ENCODE data around the gene MYH11.
"Not testable (repeated sequence)": the region's sequence is repeated elsewhere in the genome, so short reads cannot be mapped to it uniquely, and the experiment has no call there.

The MYH11 gene

GRCh38 chr16:15655561-15655960 is 201.3 kb downstream of the MYH11 start:
- DNase-seq = not testable (repeated sequence)

DNA sequence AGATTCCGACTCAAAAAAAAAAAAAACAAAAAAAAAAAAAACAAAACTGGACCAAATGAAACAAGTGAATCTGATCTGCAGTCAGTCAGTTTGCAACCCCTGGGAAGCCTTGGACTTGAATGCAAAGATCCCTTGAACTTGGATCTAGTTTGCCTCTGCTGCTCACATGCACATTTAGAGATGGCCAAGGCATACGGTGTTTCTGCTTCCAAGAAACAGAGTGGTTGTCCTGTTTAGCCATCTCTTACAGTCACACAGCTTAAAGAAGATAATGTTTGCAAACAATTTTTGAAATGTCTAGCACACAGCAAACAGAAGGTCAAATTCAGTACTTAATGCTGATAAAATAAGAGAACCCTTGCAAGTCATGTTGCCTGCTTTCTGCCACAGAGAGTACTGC is 202.2 kb downstream of the MYH11 start:
- DNase-seq = no peak

DNA sequence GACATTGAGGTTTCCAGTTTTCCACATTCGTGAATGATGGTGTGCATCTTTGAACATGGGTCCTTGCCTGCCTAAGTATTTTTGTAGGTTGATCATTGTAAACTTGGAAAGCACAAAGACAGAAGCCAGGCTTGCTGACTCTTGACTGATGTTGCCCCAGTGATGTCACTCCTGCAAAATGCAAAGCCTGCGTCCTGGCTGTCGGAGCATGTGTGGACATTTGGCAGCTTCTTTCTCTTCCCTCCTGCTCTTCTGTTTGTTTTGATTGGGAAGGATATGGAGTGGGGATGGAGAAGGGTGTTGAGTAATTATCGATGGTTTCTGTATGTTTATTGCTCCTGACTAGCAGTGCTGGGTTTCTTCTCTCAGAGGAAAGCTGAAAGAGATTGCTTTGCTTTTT is 203.6 kb downstream of the MYH11 start:
- DNase-seq = no peak
